ENCODE results near the gene STPG2.

The STPG2 gene

DNA sequence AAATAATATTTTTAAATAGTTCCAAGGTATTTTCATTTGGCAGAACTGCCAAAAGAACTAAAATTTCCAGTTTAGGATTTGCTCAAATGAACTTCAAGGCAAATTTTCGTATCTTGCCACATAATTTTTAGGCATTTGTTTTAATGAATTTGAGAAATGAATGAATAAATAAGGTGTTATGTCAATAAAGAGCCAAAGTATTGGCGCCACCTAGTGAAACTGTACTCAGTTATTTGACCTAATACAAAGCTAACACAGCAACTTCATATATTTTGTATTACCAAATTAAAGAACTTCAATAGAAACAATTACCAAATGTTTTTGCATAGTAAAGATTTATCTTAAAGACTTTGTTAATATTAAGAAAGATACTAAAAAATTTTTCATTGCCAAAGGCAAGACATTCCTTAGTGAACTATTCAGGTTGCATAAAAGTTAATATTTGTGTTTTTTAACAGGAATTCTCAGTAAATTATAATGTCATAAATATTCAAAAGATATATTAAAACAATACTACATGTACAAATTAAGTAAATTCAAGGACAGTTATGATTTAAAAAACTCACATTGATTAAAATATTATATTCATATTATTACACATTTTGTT lies 50.3 kb downstream of the STPG2 start:
- DNase-seq: no peak

DNA sequence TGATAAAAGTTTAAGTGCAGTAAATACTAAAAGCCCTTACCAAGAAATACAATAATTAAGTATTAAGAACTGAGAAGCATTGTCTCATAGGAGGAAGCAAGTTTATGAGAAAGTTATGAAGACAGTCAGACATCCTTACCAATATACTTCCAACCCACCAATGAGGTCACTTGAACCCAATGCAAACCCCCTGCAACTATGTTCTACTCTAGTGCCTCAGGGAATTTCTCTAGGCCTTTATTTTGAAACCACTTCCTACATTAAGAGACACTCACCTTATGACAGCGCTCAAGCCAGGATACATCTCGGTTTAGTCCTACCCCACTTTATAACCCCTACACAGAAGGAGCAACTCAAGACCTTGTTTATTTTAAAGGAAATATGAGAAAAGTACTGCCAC lies 61.3 kb downstream of the STPG2 start:
- DNase-seq: no peak

DNA sequence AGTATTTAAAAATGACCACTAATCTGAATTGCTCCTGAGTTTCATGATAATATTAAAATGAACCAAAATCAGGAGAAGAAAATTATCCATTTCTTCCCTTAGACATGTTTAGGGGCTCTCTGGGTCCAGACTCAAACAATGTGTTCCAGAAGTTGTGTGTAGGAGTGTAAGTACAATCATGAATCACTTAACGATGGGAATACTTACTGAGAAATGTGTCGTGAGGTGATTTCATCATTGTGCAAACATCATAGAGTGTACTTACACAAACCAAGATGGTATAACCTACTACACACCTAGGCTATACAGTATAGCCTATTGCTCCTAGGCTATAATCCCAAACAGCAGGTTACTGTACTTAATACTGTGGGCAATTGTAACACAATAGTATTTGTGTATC lies 74.8 kb downstream of the STPG2 start:
- no peak for DNase-seq

DNA sequence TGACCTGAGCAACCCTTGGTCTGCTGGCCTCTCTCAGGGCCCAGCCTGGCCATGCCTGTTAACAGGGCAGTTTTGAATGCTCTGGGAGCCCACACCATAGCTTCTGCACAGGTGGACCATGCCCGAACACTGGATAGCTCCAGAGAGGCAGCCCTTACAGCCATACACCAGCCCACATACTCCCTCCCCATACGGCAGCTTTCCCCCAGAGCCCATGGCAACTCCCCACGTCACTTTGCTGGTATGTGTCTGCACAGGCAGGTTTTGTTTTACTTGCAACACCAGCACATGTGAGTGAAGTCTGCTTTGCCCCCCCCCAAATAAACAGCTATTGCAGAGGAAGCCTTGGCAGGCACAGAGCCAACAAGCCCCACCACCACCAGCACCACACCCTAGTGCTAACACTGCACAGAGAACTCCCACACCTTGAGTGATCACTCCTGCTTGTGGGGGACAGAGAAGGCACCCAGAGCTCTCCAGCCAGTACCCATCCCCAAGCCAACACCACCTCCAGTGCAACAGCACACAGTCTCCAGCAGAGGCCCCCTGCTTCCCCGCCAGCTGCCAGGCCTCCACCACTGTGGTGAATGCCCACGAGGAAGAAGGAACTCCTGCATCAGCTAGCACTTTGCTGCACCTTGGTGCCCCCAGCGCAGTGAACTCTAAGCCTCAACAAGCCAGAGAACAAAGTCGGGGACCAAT lies 87.3 kb downstream of the STPG2 start:
- peak in 1 of 4 experiments; percentile 0 for DNase-seq

DNA sequence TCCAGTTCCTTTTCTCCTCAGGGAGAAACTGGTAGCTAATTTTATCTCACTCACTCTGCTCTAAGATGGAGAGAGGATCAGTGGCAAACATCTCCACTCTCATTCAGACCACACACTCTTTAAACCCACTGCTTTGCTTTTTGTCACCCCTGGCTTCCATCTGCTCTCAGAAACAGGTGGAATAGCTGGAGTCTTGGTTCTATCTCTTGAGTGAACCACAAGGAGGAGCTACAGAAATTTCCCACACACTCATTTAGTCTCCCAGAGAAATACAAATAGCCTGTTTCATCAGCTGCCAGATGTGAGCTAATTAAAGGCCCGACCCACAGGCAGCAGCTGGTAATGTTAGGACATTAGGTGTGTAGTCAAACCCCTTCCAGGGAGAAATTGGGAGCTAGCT lies 96.6 kb downstream of the STPG2 start:
- DNase-seq: no peak

DNA sequence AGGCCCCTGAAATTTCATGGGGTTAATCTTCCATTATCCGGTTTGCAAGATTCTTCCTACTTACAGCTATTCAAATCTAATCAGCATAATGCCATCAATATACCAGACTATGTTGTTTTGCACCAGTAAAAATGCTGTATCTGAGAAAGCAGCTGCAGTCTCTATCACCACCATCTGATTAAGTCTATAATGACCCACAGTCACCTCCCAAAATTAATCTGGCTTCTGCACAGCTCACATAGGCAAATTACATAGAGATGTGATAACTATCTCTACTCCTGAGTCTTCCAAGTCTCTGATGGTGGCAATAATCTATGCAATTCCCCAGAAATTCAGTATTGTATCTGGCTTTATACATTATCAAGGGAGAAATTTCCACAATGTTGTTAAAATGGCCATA lies 113.2 kb downstream of the STPG2 start:
- no peak for DNase-seq

DNA sequence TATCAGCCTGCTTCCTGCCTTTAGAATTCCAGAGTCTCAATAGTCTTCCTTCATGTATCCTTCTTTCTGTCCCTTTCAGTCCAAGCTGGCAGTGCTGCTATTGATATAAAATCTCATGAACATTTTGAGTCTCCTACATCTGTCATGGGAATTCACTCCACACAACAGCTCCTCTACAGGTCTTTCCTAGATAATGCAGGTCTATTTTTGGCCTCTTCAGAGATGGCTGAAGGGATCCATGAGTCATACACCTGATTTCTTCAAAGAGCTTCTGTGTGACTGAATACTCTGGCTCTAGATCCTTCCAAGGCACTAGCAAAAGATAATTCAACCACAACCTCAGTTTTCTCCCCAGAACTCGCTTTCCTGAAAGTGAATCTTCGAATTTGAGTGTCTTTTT lies 115.4 kb downstream of the STPG2 start:
- no peak for DNase-seq

DNA sequence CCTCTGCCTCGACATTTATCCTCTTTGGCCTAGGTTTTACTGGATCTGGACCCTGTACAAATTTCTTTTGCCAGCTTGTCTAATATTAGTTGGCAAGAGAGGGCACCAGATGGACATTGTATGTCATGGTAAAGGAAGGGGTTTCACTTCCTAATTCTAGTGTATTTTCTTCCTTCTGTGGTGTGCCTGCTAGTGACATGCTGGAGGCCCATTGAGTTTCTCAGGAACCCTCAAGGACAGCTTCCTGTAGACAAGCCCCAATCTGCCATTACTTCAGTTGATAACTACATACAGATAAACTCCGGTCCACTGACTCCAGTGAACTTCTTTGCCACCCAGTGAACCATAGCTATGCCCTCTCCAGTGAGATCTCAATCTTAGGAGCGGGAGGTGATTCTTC lies 116.9 kb downstream of the STPG2 start:
- no peak for DNase-seq

DNA sequence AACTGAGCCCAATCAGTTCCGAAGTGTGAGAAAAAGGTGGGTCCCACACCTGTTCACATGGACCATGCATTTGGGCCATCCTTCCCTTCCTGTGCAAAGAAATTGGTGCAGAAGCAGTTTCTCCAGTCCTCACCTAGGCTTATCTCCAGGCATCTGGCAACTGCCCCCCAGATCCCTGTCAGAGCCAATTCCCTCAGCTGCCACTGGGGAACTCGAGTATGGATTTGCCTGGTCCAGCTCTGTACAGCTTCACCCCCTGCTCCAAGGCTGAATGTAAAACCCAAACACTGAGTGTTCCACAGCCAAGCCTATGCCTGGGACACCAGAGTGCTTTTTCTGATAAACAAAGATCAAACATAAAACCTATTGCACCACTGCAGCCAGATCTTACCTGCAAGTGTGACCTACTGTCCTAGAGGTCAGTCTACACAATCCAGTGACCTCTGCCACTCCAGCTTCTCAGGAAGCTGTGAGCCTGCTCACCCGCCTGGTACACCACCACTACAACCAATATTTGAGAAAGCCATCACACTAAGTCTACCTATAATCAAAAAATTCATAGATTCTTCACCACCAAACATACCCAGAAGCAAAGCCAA lies 136.4 kb downstream of the STPG2 start:
- no peak for DNase-seq

DNA sequence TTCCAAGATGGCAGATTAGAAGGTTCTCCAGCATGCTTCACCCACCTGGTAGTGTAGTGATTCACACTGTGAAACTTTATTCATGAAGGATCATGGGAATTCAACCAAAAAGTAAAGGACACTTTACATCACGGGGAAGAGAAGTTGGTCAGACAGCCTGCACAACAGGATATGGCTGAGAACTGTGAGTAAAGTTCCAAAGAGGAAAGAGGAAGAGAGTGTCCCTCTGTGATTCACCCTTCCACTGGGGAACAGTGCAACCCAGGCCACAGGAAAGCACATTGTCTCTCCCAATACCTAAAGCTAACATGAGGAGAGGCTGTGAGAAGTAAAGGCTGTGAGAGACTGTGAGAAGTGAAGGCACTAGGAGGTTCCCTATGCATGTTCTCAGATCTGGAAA lies 137.2 kb downstream of the STPG2 start:
- DNase-seq: no peak

DNA sequence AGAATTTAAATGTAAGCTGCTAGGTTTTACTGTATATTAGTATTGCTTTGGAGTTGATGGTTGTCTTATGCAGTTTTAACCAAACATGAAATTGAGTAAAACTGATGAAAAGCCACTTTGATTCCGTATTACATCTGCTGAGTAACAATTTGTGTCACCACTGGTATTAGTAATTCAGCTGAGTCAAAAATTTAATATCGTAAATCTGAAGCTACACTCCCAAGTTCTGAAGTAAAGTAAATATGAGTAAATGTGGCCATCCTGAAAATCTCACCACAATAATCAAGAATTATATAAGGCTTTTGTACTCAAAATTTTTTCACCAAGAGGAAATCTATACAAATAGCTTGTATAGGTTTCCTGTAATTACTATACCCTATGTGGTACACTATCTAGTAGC lies 142.3 kb downstream of the STPG2 start:
- no peak for DNase-seq

DNA sequence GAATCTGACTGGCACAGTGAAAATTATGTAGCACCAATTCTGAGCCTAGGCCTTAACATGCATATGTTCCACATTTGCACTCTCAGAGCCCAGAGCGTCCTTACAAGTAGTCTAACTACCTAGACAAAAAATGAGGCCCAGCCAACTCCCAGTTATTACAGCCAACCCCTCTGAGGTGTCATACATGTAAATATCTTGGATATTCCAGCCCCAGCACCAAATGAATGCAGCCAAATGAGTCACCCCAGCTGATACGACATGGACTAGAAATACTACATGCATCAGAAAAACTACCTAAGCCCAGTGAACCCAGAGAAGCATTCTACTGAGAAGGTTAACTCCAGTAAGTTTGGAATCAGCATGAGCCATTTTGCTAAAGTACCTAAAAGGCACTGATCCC lies 145.1 kb downstream of the STPG2 start:
- DNase-seq: no peak

DNA sequence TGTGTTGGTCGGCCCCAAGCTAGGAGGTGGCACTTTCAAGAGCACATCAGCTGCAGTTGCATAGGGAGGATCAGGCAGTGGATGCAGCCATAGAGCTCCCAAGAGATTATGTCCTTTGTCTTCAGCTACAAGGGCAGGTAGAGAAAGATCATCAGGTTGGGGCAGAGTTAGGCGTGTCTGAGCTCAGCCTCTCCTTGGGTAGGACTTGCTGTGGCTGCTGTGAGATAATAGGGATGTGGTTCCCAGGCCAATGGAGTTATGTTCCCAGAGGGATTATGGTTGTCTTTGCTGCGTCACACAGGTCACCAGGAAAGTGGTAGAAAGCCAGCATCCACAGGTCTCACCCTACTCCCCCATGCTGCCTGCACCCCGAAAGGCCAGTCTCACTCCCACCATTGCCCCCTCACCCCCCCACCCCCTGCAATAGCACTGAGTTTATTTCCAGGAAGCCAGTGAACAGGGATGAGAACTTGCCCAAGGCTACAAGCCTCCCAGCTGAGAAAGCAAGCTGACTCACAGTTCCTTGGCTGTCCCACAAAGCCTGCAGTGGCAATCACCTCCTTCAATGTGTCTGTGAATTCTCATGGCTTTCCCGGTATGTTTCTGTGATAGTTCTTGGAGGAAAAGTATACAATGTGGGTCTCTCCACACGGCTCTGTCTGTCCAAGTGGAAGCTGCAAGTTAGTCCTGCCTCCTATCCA lies 148.4 kb downstream of the STPG2 start:
- DNase-seq: no peak

DNA sequence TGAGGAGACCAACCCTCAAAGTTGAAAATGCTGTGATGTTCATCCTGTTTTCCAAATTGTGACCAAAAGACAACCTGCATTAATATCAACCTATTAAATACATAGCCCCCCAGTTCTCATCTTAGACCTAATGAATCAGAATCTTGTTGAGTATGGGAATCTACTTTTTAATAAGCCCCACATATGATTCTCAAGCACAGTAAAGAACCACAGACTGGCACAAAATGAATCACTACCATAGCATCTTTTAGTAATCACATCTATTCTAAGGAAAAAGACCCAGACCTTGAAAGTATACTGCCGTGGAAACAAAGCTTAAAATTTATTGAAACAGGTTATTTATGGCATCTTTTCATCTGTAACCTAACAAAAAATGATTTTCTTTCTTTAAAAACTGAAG lies 152.9 kb downstream of the STPG2 start:
- no peak for DNase-seq

DNA sequence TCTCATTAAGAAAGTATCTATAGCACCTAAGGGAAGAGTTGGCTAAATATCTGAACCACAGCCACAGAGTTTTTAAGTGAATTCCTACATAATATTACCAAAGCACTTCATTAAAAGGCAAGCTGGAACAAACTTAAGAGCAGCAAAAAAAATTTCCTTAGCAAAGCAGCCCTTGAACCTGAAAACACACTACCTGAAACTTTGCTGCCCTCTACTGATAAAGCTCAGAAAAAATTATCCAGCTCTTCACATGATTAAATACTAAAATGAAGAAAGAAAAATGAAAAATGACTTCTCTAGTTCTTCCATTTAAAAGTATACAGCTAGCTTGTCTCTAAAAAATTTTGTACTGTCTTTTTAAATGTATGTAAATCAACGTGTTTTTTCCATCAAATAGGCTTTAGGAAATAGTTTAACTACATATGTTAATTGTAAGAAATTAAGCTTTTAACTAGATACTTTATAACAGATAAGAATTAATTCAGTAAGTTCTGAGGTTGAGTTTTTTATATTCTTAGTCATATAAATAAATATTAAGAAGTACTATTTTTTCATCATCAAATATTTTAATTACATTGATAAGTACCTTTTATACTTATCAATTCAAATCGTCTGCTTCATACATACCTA lies 156.1 kb downstream of the STPG2 start:
- DNase-seq: no peak

DNA sequence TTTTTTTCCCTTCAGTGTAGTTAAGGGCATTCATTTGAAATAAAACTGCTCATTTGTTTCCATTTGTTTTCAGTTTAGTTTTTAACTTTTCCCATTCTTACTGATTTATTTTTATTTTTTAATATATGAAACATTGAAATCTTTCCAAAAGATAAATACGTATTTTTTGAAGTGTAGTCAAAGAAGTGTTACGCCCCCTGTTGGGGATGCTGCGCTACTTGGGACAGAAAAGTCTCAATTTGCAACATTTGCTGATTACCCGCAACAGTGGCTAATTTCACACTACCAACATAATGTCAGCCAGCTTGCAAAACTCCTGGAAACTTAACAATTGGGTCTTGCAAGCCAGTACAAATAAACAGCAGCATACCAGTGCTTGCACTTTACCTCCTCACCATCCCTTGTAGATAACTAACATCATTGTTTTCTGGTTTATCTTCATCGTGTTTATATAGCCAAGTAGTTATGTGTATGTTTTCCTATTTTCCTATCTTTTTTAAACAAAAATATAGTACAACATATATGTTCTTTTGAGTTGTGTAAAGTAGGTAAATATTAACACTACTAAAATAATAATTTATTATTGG lies 158.6 kb downstream of the STPG2 start:
- no peak for DNase-seq

DNA sequence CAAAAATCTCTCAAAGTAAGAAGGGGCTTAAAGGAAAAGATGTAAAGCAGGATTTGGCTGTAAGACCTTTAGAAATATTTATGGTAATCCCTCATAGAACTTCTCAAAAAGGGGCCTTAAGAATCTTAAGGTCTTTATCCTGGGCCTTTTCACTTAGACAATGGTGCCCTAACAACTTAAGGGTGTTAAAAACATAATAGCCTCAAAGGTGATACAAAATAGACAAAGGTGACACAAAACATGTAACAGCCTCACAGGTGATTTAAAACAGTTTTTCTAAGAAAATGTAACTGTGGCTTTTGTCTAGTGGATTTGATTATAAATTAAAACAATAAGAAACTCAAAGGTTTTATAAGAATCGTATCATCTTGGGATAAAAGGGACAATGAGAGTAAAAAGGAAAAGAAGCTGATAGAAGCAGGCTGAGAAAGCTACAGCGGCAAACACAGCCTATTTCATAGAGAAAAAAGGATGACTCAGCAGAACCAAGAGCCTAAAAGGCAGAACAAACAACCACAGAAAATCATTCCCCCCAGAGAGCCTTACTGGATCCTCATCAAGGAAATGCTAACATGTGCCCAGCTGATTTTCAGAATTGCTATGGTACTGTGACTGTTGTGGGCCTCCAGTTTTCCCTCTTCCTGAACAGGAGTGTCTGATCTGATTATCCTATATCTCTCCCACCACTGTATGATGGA lies 164.3 kb downstream of the STPG2 start:
- no peak for DNase-seq

DNA sequence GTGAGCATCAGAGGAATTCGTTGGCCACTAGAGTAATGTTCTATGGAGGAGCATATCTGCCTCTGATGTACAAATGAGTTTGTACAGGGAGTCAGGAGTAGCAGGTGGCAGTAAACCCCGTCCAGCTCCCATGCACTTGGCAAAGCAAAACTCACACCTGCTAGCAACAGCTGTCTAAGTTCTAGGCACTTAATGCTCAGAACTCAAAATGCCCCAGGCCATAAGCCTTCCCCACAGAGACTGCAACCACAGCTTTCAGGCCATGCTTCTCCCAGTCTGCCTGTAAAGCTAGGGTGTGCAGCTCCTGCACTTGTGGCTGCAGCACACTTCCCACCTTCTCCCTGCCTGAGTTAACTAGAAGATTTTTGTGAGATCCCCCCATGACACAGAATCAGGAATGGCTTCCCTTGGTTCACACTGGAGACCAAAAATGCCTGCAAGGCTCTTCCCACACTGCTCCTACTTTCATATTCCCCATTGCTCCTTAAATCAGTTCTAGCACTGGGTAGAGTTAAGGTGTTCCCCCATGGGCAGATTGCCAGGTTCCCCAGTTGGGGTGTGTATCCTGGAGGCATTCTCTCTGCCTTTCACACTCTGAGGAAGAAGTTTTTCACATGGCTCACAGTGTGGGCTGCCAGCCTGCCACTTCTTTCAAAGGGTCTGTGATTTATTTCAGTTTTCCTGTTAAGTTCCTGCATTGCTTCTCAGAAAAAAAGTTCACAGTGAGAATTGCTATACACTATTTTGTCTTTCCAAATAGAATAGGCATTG lies 189.9 kb downstream of the STPG2 start:
- DNase-seq: no peak

DNA sequence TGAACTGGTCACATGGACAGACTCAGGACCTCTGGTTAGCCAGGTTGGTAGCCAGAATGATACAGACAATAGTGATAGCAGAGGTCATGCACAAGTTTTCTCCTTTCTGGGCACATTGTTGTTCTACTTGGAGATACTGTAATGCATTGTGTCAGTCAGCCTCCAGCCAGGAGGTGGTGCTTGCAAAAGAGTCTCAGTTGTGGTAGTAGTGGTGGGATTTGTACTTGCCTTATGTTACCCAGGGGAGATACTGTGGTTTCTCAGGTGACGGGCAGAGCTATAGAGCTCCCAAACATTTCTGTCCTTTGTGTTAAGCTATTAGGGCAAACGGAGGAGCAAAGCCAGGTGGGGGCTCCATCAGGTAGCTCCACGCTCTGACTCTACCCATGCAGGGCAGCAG lies 190.5 kb downstream of the STPG2 start:
- no peak for DNase-seq

DNA sequence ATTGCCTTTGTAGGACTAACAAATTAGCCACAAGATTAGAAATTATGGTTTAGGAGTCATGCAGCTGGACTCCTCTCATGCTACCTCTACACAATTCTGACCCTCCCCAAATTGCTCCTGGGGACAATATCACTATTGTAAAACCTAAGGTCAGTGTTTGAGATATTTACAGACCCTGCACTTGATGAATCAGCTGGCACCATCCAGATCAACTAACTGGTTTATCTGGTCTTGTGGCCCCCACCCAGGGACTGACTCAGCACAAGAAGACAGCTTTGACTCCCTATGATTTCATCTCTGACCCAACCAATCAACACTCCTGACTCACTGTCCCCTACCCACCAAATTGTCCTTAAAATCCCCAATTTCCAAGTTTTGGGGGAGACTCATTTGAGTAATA lies 192.4 kb downstream of the STPG2 start:
- no peak for DNase-seq

DNA sequence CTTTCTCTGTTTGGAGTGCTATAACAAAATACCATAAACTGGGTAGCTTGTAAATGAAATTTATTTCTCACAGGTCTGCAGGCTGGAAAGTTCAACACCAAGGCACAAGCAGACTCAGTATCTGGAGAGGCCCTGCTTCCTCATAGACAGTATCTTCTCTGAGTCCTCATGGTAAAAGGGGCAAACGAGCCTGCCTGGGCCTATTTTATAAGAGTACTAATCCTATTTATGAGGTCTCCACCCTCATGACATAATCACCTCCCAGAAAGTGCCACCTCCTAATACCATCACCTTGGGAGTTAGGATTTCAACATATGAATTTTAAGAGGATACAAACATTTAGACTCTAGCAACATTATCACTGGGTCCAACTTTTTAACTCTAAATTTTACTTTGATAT lies 200.3 kb downstream of the STPG2 start:
- DNase-seq: no peak

DNA sequence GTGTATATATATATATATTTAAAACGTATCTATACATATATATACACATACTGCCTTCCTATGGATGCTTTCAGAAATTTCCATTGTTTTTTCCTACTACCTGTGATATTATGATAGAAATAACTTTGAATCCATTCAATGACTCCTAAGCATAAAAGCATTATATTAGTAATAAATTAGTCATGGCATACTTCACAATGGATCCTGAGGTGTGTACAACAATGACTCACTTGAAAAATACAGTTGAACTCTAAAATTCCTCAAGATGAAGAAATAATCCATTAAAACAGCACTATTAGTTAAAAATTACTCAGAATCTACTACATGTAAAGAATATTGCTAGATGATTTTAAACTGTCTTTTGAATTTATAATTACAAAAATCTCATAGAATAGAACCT lies 201.1 kb downstream of the STPG2 start:
- DNase-seq: no peak

Data from activated CD4-positive, CD25-positive, alpha-beta regulatory T cell (primary cell).